Measurements from ENCODE around the gene CTNNA1. TPM values are rescaled to one million over a fixed set of nuclear protein-coding genes. Genes with fewer than 3 reads are reported as not detected.
A peak's percentile ranks its signal among the peaks of the same experiment; 100 is the strongest.

The CTNNA1 gene
- total RNA-seq, 1 donor from 2014 or later, result 361 TPM

- Histone ChIP-seq H3K4me3 (no peak overlapping the region), H3K27me3 (ENCODE audit: low read depth) (no peaks in the 10 kb centered on the region), H3K27ac (no peak overlapping the region), H3K36me3 (no peaks in the 10 kb centered on the region), H3K4me1 (peaks cover 33% of the 10 kb centered on the region), H3K9me3 (no peaks in the 10 kb centered on the region)
- intact Hi-C loops (cut with DNase I), result no loop called here
- DNase-seq (no peak), ATAC-seq (peak in 1 of 2 donors; percentile 10)
- no peak for TF ChIP-seq CTCF (IDR thresholded peaks at IDR 0.05)
Observed at GRCh38 chr5:138792195-138792790, 39.1 kb downstream of the CTNNA1 start.

GRCh38 chr5:138793575-138793974 lies 40.4 kb downstream of the CTNNA1 start:
- no peaks in the 10 kb centered on the region for H3K9me3 ChIP-seq
- no peak overlapping the region for H3K27ac ChIP-seq
- no peak overlapping the region for H3K4me3 ChIP-seq
- H3K36me3 ChIP-seq, result no peaks in the 10 kb centered on the region
- ATAC-seq (no peak), DNase-seq (no peak)
- H3K4me1 ChIP-seq, result peaks cover 39% of the 10 kb centered on the region
- H3K27me3 ChIP-seq (ENCODE audit: low read depth), result no peaks in the 10 kb centered on the region
- no peak for TF ChIP-seq CTCF (IDR thresholded peaks at IDR 0.05)
- intact Hi-C loops (cut with DNase I), result no loop called here

- no peak for TF ChIP-seq CTCF (IDR thresholded peaks at IDR 0.05)
- peaks cover 12% of the 10 kb centered on the region for H3K4me1 ChIP-seq
- H3K4me3 ChIP-seq, result no peak overlapping the region
- no peaks in the 10 kb centered on the region for H3K27me3 ChIP-seq (ENCODE audit: low read depth)
- no peak overlapping the region for H3K27ac ChIP-seq
- H3K36me3 ChIP-seq, result no peaks in the 10 kb centered on the region
- peak in 1 of 2 donors; percentile 42 for ATAC-seq
- no peak for DNase-seq
- intact Hi-C loops (cut with DNase I), result no loop called here
- no peaks in the 10 kb centered on the region for H3K9me3 ChIP-seq
Observed at GRCh38 chr5:138803285-138803684, 50.1 kb downstream of the CTNNA1 start.

GRCh38 chr5:138803935-138804334 lies 50.7 kb downstream of the CTNNA1 start:
- Histone ChIP-seq H3K9me3 (no peaks in the 10 kb centered on the region), H3K4me3 (no peak overlapping the region), H3K27ac (no peak overlapping the region), H3K36me3 (no peaks in the 10 kb centered on the region), H3K27me3 (ENCODE audit: low read depth) (no peaks in the 10 kb centered on the region), H3K4me1 (peaks cover 12% of the 10 kb centered on the region)
- no peak for TF ChIP-seq CTCF (IDR thresholded peaks at IDR 0.05)
- intact Hi-C loops (cut with DNase I), result no loop called here
- ATAC-seq, result no peak
- DNase-seq, result no peak

- no peak for TF ChIP-seq CTCF (IDR thresholded peaks at IDR 0.05)
- Histone ChIP-seq H3K27me3 (ENCODE audit: low read depth) (no peaks in the 10 kb centered on the region), H3K4me3 (no peak overlapping the region), H3K4me1 (peaks cover 12% of the 10 kb centered on the region), H3K27ac (no peak overlapping the region), H3K9me3 (no peaks in the 10 kb centered on the region), H3K36me3 (peaks cover 4% of the 10 kb centered on the region)
- ATAC-seq, result no peak
- intact Hi-C loops (cut with DNase I), result no loop called here
- DNase-seq, result no peak
Observed at GRCh38 chr5:138805096-138805495, 51.9 kb downstream of the CTNNA1 start.
